ENCODE measurements around the gene POLDIP2.
A peak's percentile ranks its signal among the peaks of the same experiment; 100 is the strongest.

The POLDIP2 gene

GRCh38 chr17:28390141-28390540, 32.8 kb upstream of the POLDIP2 start:
- no peak for DNase-seq (ENCODE audit: low read depth)

- no peak for DNase-seq (ENCODE audit: low read depth)
Measured at GRCh38 chr17:28388106-28388505, 30.8 kb upstream of the POLDIP2 start.

DNA sequence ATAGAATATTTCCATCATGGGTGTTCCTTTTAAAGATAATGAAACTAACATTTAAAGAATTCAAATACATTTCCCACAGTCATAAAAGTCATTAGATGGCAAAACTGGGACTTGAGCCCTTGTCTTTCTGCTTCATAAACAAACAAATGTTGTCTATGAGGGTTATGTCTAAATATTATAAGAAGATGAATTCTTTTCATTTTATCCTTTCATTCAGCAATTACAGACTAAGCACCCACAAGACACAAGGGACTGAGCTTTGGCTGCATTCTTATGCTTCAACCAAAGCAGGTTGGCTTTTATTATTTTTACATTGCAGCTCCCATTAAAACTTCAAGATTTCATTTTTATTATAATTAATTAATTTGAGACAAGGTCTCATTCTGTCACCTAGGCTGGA, 29.1 kb upstream of the POLDIP2 start:
- DNase-seq (ENCODE audit: low read depth): no peak

DNA sequence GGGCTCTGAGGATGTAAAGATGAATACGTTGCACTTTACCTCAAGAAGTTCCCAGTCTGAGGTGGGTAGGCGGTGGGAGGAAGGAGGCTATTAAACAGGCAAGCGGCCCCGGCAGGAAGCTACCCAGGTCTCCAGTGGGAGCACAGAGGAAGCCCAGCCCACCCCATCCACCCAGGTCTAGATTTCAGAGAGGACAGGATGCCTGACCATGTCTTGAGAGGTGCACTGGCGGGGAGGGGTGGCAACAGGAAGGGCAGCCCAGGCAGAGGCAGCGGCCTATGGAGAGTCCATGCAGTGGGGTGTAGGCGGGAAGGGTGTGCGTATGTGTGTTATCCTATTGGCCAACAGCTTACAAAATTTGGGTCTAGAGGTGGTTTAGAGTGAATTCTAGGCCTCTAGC, 28.1 kb upstream of the POLDIP2 start:
- no peak for DNase-seq (ENCODE audit: low read depth)

DNA sequence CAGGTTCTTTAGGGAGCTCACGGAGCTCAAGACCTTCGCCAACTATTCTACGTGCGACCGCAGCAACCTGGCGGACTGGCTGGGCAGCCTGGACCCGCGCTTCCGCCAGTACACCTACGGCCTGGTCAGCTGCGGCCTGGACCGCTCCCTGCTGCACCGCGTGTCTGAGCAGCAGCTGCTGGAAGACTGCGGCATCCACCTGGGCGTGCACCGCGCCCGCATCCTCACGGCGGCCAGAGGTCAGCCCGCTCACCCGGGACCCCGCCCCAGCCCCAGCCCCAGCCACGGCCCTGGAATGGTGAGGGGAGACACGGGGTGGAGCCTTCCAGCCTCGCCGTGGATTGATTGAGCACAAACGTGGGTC, 27.7 kb upstream of the POLDIP2 start:
- DNase-seq (ENCODE audit: low read depth): no peak

DNA sequence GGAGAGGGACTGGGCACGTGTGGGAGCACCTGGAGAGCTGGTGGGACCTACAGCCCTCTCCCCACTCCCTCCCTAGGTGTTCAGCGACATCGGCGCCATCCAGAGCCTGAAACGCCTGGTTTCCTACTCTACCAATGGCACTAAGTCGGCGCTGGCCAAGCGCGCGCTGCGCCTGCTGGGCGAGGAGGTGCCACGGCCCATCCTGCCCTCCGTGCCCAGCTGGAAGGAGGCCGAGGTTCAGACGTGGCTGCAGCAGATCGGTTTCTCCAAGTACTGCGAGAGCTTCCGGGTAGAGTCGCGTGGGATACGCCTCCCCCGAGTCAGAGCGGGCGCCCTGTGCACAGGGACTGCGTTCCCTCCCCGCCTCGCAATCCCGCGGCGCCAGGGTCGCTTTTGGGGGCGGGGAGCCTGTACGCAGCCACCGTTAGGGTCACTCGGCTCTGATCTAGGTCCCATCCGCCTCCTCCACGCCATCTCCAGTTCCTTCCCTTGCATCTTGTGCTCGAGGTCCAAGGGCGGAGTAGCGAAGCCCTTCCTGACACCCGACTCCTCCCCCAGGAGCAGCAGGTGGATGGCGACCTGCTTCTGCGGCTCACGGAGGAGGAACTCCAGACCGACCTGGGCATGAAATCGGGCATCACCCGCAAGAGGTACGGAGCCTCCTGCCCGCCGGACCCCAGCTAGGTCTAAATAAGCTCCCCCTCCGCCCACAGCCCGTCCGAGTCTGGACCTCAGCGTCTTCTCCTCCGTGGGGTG, 27.1 kb upstream of the POLDIP2 start:
- DNase-seq (ENCODE audit: low read depth): peak; percentile 47

GRCh38 chr17:28381141-28381825, 24.0 kb upstream of the POLDIP2 start:
- DNase-seq (ENCODE audit: low read depth): no peak

DNA sequence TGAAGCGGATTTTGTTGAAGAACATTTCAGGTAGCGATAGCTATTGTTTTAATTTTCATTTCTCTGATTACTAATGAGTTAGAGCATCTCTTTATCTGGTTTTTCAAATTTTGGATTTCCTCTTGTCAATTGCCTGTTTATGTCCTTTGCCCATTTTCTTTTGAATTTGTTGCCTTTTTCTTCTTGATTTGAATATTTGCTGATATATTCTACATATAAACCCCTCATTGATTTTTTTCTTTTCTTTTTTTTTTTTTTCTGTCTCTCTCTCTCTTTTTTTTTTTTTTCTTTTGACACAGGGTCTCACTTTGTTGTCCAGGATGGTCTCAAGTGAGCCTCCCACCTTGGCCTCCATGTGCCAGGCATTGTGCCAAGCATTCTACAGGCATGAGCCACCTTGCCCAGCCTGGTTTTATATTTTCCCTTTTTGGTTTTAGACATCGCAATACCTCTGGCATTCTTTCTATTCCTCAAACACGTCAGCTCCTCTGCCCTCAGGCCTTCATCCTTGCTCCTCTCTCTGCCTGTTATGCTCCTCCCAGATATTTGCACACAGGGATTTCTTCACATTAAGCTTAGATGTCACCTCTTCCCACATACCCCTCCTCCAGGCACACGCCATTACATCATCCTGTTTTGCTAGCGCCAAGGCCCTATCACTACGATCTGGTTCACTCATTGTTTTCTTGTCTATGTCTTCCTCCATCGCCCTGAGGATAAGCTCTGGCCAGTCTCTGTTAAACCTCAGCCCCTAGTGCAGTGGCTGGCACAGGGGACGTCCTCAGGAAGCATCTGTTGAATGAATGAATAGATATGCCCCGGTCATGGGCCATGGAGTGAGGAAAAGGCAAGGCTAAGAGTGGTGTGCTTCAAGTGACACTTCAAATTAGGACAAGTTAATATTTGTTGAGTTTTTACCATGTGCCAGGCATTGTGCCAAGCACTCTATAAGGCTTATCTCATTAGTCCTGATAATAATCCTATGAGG, 22.8 kb upstream of the POLDIP2 start:
- no peak for DNase-seq (ENCODE audit: low read depth)

DNA sequence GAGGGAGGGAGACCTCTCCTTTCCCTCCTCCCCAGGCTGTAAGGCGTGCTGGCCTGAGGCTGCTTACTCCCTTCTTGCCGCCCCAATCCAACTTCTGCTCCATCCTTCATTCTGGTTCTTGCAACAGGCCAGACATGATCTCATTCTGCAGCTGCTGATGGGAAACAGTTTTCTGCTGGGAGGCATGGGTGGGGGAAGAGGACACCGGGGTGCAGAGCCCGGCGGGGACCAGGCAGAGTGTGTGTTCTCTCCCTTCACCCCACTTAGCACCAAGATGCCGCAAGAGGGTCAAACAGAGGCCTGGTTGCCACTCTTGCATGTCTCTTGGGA, 15.6 kb upstream of the POLDIP2 start:
- DNase-seq (ENCODE audit: low read depth): no peak

DNA sequence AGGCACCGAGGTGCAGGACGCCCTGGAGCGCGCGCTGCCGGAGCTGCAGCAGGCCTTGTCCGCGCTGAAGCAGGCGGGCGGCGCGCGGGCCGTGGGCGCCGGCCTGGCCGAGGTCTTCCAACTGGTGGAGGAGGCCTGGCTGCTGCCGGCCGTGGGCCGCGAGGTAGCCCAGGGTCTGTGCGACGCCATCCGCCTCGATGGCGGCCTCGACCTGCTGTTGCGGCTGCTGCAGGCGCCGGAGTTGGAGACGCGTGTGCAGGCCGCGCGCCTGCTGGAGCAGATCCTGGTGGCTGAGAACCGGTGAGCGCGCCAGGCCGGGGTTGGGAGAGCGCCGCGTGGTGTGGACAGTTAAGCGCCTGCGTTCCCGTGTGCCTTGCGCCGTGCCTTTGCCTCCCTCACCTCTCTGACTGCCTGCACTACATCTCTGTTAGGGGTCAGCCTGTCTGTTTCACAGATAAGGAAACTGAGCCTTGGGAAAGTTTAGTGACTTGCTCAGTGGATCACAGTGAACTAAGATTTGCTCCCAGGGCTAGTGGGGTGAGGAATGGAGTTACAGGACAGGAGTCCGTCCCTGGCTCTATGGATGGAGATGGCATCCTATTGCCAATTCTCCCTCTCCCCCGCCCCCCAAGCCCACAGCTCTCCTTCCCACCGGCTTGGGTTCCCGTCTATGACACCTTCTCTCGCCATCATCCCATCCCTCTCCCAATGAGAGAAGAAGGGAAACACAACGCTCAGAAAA, 15.0 kb upstream of the POLDIP2 start:
- no peak for DNase-seq (ENCODE audit: low read depth)

DNA sequence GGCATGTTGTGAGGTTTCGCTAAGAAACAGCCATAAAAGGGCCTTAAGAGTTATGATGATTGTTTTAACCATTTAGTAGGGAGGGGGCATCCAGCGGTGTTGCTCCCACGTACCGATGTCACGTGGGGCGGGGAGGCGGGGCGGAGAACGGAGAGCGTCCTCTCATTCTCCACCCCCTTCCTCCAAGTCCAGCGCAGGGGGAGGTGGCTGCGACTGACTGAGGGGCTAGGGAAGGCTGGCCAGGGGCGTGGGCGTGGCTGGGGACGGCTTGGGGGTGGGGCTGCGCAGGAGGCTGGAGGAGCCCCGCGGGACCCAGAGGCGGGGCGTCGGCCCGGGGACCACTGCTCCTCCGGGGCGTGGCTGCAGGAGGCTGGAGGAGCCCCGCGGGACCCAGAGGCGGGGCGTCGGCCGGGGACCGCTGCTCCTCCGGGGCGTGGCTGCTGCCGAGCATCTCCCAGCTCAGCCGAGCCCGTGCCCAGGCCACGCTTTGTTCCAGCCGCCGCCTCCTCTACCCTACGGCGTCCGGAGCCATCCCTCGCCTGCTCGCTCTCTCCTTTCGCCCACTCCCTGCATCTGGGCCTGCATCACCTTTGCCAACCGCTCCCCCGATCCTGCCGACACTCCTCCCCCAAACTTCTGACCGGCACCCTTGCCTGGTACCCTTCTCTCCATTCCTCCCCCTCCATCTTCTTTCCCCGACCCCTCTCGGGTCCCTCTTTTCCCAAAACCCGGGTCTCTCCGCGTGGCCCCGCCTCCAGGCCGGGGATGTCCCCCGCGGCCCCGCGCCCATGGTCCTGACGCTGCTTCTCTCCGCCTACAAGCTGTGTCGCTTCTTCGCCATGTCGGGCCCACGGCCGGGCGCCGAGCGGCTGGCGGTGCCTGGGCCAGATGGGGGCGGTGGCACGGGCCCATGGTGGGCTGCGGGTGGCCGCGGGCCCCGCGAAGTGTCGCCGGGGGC, 14.2 kb upstream of the POLDIP2 start, which contains the start of gene SARM1:
SARM1 (plus strand) TSS at position 450 of the 958 bp plus-strand sequence; CDS start at position 789, 339 bp downstream.
- peak; percentile 72 for DNase-seq (ENCODE audit: low read depth)

DNA sequence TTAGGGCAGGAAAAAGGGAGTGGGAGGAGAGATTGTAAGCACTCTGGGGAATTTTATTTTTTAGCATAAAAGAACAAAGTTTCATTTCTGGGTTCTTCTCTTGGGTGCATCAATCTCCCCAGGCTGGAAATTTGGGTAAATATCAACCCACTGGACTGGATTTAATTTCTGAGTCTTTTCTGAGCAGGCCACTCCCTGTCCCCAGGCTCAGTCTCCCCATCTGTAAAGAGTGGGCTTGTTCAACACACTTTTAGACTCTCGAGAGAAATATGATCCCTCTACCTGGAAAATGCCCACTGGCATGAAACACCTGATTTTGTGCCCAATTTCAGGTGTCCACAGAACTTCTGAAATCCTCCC, 13.4 kb upstream of the POLDIP2 start:
- DNase-seq (ENCODE audit: low read depth): no peak

- no peak for DNase-seq (ENCODE audit: low read depth)
Measured at GRCh38 chr17:28370035-28370743, 12.9 kb upstream of the POLDIP2 start, which contains the start of gene VTN. VTN (minus strand) TSS chr17:28370307; CDS start chr17:28370203, 104 bp downstream.

GRCh38 chr17:28369684-28370034, 12.3 kb upstream of the POLDIP2 start:
- DNase-seq (ENCODE audit: low read depth): no peak

DNA sequence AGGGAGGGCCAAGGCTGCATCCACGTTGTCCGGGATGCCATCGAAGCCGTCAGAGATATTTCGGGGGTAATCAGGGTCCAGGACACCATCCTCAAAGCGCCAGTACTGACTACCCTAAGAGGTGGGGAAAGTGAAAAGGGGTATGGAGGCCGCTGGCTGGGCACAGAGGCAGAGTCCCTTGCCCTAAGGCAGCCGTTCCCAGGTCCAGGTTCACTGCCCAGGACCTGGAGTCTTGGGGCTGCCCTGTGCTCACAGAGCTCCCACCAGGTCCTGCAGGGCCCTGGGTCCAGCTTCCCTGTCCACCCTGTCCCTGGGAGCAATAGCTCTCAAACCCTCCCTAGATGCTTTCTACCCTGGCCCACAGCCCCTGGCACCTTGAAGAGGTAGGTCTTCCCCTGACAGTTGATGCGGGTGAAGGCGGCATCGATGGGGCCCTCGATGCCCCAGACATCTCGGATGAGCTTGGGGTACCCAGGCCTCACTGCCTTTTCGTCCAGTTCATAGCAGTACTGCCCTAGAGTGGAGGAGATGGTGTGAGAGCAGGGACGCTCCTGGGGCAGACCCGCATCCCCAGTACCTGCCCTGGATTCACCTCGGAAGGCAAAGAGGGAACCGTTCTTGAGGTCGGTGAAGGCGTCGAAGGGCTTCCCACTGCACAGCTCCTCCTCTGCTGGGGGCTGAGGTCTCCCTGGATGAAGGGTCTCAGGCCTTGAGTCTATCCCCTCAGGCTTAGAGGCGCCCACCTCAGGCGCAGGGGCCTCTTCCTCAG, 11.8 kb upstream of the POLDIP2 start:
- DNase-seq (ENCODE audit: low read depth): no peak

GRCh38 chr17:28368306-28368831, 11.0 kb upstream of the POLDIP2 start:
- no peak for DNase-seq (ENCODE audit: low read depth)

DNA sequence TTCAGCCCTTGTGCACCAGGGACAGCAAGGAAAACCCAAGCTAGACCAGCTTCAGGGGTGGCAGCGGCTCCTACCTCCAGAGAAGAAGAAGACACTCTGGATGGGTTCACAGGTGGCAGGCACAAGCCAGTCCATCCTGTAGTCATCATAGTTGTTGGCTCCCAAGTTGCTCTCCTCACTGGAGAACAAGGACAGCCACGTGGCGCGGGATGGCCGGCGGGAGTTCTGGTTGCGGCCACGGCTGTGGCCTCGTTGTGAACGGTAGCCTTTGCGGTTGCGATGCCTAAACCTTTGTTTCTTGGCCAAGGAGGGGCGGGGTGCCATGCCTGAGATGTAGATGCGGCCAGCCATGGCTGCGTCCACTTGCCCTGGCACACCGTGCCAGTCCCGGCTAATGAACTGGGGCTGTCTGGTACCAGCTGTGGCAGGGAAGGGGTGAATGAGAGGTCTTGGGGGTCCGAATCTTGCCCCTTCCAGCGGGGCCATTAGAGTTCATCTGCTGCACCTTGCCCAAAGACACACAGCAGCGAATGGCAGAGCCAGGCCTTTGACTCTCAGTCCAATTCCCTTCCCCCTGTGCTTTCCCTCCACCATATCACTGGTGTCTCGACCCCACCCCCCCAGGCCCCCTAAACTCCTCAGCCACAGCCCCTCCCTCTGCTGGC, 10.4 kb upstream of the POLDIP2 start:
- no peak for DNase-seq (ENCODE audit: low read depth)

DNA sequence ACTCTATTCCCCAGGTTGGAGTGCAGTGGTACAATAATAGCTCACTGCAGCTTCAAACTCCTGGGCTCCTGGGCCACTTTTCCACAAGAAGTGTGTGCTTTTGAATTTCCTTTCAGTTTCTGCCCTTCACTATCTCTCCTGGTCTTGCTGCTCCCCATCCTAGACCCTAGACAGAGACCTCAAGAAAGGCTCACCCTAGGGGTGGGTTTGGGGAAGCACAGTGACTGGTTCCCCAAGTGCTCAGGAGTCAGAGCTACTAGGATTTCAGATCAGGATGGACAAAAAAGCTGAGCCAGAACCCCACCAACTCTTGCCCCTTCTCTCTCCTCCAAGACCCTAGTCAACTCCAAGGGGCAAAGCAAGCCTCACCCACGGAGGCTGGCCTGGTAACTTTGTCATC, 9.3 kb upstream of the POLDIP2 start:
- no peak for DNase-seq (ENCODE audit: low read depth)

GRCh38 chr17:28365487-28365886, 8.2 kb upstream of the POLDIP2 start:
- DNase-seq (ENCODE audit: low read depth): no peak
